Mesenchymal stem cell (in vitro differentiated cells and primary cell): Measurements from ENCODE around the gene SPPL3.

ENCODE experiments used
- DNase-seq: peaks from one replicate; pipeline ENCODE4 v3.0.0-alpha.2; 2013
- H2AFZ ChIP-seq: one replicate; pipeline ENCODE4 v1.6.1; 2013; ENCODE audit warnings: low read depth, mild to moderate bottlenecking, control low read depth, inconsistent platforms, low read length, moderate library complexity
- H2AK5ac ChIP-seq: 2 replicates; pipeline ENCODE4 v1.6.1; 2013; ENCODE audit warnings: low read length, moderate library complexity, mild to moderate bottlenecking, inconsistent platforms; ENCODE audit not compliant: severe bottlenecking
- H2BK120ac ChIP-seq: one replicate; pipeline ENCODE4 v1.6.1; 2013; ENCODE audit warnings: low read depth, mild to moderate bottlenecking, inconsistent platforms, low read length, moderate library complexity
- H2BK12ac ChIP-seq, 2 experiments: one replicate each; pipeline ENCODE4 v1.6.1; 2013; ENCODE audit warnings: inconsistent platforms in 2 of 2, low read length in 2 of 2, mild to moderate bottlenecking in 2 of 2, moderate library complexity in 2 of 2, control low read depth in 1 of 2
- H2BK15ac ChIP-seq: one replicate; pipeline ENCODE4 v1.6.1; 2013; ENCODE audit warnings: mild to moderate bottlenecking, low read depth, inconsistent platforms; ENCODE audit not compliant: poor library complexity, severe bottlenecking
- H2BK5ac ChIP-seq: 2 replicates; pipeline ENCODE4 v1.6.1; 2013; ENCODE audit warnings: low read depth, mild to moderate bottlenecking, low read length, control low read depth, inconsistent platforms; ENCODE audit not compliant: poor library complexity, severe bottlenecking
- H3K14ac ChIP-seq, 2 experiments: one replicate each; pipeline ENCODE4 v1.6.1; 2013; ENCODE audit warnings: inconsistent platforms in 2 of 2, low read length in 2 of 2, control low read depth in 1 of 2, mild to moderate bottlenecking in 1 of 2, moderate library complexity in 1 of 2
- H3K18ac ChIP-seq, 2 experiments: one replicate each; pipeline ENCODE4 v1.6.1; 2013; ENCODE audit warnings: inconsistent platforms in 2 of 2, low read length in 2 of 2, control low read depth in 1 of 2, low read depth in 1 of 2, mild to moderate bottlenecking in 1 of 2
- H3K23ac ChIP-seq, 2 experiments: one replicate each; pipeline ENCODE4 v1.6.1; 2013; ENCODE audit warnings: inconsistent platforms in 2 of 2, low read length in 2 of 2, mild to moderate bottlenecking in 2 of 2, moderate library complexity in 2 of 2, control low read depth in 1 of 2
- H3K27ac ChIP-seq: 2 replicates; pipeline ENCODE4 v1.5.1; 2013; ENCODE audit warnings: mild to moderate bottlenecking, moderate library complexity, low read length, control low read depth, inconsistent platforms; ENCODE audit not compliant: poor library complexity, severe bottlenecking
- H3K27me3 ChIP-seq, 2 experiments: 2 replicates each; pipeline versions ENCODE4 v1.6.1 to v1.7.0; 2013; ENCODE audit warnings: low read length in 2 of 2, mild to moderate bottlenecking in 2 of 2, moderate library complexity in 2 of 2, control low read depth in 1 of 2, inconsistent platforms in 1 of 2; ENCODE audit not compliant: control insufficient read depth in 1 of 2, insufficient read depth in 1 of 2
- H3K36me3 ChIP-seq, 2 experiments: 2 replicates each; pipeline versions ENCODE4 v1.6.1 to v1.7.0; 2013; ENCODE audit warnings: low read length in 2 of 2, control low read depth in 1 of 2, inconsistent platforms in 1 of 2, low read depth in 1 of 2, mild to moderate bottlenecking in 1 of 2; ENCODE audit not compliant: insufficient read depth in 2 of 2, control insufficient read depth in 1 of 2
- H3K4ac ChIP-seq, 2 experiments: one replicate each; pipeline ENCODE4 v1.6.1; 2013; ENCODE audit warnings: inconsistent platforms in 2 of 2, low read length in 2 of 2, mild to moderate bottlenecking in 2 of 2, moderate library complexity in 2 of 2, control low read depth in 1 of 2, low read depth in 1 of 2
- H3K4me1 ChIP-seq: 2 replicates; pipeline ENCODE4 v1.6.1; 2013; ENCODE audit warnings: low read depth, low read length, control low read depth; ENCODE audit not compliant: control insufficient read depth, insufficient read depth
- H3K4me2 ChIP-seq: 2 replicates; pipeline ENCODE4 v1.6.1; 2013; ENCODE audit warnings: low read length, mild to moderate bottlenecking, inconsistent platforms; ENCODE audit not compliant: poor library complexity, severe bottlenecking
- H3K4me3 ChIP-seq, 2 experiments: 2 replicates each; pipeline versions ENCODE4 v1.5.1 to v1.7.0; 2013; ENCODE audit warnings: low read length in 2 of 2, mild to moderate bottlenecking in 2 of 2, control low read depth in 1 of 2, low read depth in 1 of 2; ENCODE audit not compliant: insufficient read depth in 1 of 2
- H3K79me1 ChIP-seq: replicated peaks from 2 replicates; pipeline ENCODE4 v1.6.1; 2013; ENCODE audit warnings: mild to moderate bottlenecking, control low read depth, low read length, inconsistent platforms; ENCODE audit not compliant: poor library complexity, severe bottlenecking
- H3K9ac ChIP-seq: 2 replicates; pipeline ENCODE4 v1.7.0; 2013; ENCODE audit warnings: mild to moderate bottlenecking, low read length, moderate library complexity
- H3K9me3 ChIP-seq: 2 replicates; pipeline ENCODE4 v1.7.0; 2013; ENCODE audit warnings: mild to moderate bottlenecking, low read length; ENCODE audit not compliant: control insufficient read depth
- H4K8ac ChIP-seq: one replicate; pipeline ENCODE4 v1.6.1; 2013; ENCODE audit warnings: inconsistent platforms, mild to moderate bottlenecking, low read length, moderate library complexity
- H4K91ac ChIP-seq: one replicate; pipeline ENCODE4 v1.6.1; 2013; ENCODE audit warnings: mild to moderate bottlenecking, low read length, inconsistent platforms
- WGBS: methylation state at CpG from one replicate; pipeline ENCODE4 v1.1.7; 2013; ENCODE audit warnings: mixed read lengths; 5-methylcytosine and 5-hydroxymethylcytosine counted together

SPPL3 gene

DNA sequence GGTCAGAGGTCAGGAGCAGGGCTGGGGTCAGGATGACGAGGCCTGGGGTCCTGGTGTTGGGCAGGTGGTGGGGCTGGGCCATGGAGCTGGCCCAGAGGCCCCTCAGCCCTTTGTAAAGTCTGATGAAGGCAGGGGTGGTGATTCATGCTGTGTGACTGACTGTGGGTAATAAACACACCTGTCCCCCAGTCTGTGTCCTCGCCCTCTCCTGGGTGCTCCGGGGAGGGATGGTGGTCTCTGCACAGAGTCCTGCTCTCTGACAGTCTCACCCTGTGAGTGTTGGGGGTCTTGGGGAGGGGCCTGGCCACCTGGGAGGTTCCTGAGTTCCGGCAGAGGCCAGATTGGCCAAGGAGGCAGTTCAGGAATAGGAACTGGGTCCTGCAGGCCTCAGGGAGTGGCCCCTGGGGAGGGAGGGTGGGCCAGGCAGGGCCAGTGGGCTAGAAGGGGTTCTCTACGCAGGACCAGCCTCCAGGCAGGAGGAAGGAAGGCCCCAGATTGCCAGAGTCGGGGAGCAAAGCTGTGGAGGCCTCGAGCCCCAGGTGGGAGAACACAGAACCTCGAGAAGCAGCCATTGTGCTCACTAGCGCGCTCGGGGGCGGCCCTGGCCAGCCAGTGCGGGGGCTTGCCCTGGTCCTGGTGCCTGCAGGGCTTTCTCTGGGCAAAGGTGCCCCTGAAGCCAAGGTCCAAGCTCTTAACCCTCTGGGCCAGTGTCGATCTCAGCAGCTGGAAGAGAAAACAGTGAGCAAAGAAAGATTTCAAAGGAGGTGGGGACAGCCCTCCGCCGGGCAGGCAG, 164.1 kb downstream of the SPPL3 start:
- Histone ChIP-seq H3K18ac (no peak overlapping the region), H2BK120ac (no peak overlapping the region), H3K9ac (no peak overlapping the region), H4K91ac (no peak overlapping the region), H3K4me2 (no peak overlapping the region), H3K4me3 (no peak overlapping the region), H3K9me3 (no peaks in the 10 kb centered on the region), H2AK5ac (no peak overlapping the region), H2AFZ (no peak overlapping the region), H3K14ac (no peak overlapping the region), H2BK5ac (no peak overlapping the region), H2BK12ac (no peak overlapping the region), H3K79me1 (no peaks in the 10 kb centered on the region), H4K8ac (no peak overlapping the region), H2BK15ac (no peak overlapping the region), H3K4ac (no peak overlapping the region), H3K4me1 (no peaks in the 10 kb centered on the region), H3K27ac (no peak overlapping the region), H3K36me3 (peaks cover 0 to 21% of the 10 kb centered on the region in 2 experiments), H3K27me3 (no peaks in the 10 kb centered on the region), H3K23ac (no peak overlapping the region)
- DNase-seq = no peak
- 91% methylated on average over 16 of the region's 16 CpGs for WGBS

DNA sequence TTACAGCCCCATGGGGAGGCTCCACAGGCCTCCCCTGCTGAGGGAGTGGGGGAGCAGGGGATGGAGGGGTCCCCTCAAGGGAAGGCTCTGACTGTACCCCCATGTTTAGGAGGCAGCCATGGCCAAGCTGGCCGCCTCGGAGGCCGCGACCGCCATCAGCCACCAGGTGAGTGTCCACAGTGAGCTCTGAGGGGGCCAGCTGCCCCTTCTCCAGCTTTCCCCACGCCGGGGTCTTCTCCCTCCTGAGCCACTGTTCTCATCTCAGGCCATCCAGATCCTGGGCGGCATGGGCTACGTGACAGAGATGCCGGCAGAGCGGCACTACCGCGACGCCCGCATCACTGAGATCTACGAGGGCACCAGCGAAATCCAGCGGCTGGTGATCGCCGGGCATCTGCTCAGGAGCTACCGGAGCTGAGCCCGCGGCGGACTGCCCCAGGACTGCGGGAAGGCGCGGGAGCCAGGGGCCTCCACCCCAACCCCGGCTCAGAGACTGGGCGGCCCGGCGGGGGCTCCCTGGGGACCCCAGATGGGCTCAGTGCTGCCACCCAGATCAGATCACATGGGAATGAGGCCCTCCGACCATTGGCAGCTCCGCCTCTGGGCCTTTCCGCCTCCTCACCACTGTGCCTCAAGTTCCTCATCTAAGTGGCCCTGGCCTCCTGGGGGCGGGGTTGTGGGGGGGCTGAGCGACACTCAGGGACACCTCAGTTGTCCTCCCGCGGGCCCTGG, 165.0 kb downstream of the SPPL3 start:
- no peak overlapping the region for H2BK5ac ChIP-seq
- no peak overlapping the region for H3K4me2 ChIP-seq
- no peak overlapping the region for H2BK12ac ChIP-seq
- H3K36me3 ChIP-seq = peaks cover 0 to 23% of the 10 kb centered on the region in 2 experiments
- no peak overlapping the region for H3K9ac ChIP-seq
- 95% methylated on average over 38 of the region's 38 CpGs for WGBS
- H3K23ac ChIP-seq = no peak overlapping the region
- H3K14ac ChIP-seq = no peak overlapping the region
- no peak overlapping the region for H3K27ac ChIP-seq
- H2AFZ ChIP-seq = no peak overlapping the region
- H2BK120ac ChIP-seq = no peak overlapping the region
- H2BK15ac ChIP-seq = no peak overlapping the region
- H3K4ac ChIP-seq = no peak overlapping the region
- no peak for DNase-seq
- no peaks in the 10 kb centered on the region for H3K79me1 ChIP-seq
- no peaks in the 10 kb centered on the region for H3K4me1 ChIP-seq
- H3K4me3 ChIP-seq = no peak overlapping the region
- H3K27me3 ChIP-seq = no peaks in the 10 kb centered on the region
- H3K18ac ChIP-seq = no peak overlapping the region
- no peaks in the 10 kb centered on the region for H3K9me3 ChIP-seq
- H4K91ac ChIP-seq = no peak overlapping the region
- H4K8ac ChIP-seq = no peak overlapping the region
- no peak overlapping the region for H2AK5ac ChIP-seq

DNA sequence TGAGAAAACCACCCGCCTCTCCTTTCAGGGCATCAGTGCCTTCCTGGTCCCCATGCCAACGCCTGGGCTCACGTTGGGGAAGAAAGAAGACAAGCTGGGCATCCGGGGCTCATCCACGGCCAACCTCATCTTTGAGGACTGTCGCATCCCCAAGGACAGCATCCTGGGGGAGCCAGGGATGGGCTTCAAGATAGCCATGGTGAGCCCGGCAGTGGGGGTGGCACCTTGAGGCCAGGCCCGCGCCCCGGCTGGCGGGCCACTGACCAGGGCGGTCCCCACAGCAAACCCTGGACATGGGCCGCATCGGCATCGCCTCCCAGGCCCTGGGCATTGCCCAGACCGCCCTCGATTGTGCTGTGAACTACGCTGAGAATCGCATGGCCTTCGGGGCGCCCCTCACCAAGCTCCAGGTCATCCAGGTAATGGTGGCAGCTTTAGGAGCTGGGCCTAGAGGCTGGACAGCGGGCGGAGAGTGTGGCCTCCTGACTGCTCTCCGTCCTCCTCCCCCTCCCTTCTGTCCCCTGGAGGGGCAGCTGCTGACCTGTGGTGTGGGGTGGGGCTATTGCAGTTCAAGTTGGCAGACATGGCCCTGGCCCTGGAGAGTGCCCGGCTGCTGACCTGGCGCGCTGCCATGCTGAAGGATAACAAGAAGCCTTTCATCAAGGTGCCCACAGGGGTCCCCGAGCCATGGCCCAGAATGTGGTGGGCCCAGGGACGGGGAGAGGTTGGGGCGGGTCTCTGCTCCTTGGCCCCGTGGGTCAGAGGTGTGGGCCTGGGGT, 165.7 kb downstream of the SPPL3 start:
- WGBS = 94% methylated on average over 30 of the region's 31 CpGs
- Histone ChIP-seq H3K4me1 (no peaks in the 10 kb centered on the region), H3K23ac (no peak overlapping the region), H3K79me1 (no peaks in the 10 kb centered on the region), H3K18ac (no peak overlapping the region), H3K4me3 (no peak overlapping the region), H3K9me3 (no peaks in the 10 kb centered on the region), H2BK120ac (no peak overlapping the region), H2AFZ (no peak overlapping the region), H3K27ac (no peak overlapping the region), H3K9ac (no peak overlapping the region), H4K91ac (peak overlapping the region; percentile 10), H2AK5ac (no peak overlapping the region), H2BK5ac (no peak overlapping the region), H3K14ac (no peak overlapping the region), H4K8ac (no peak overlapping the region), H2BK15ac (no peak overlapping the region), H3K27me3 (no peaks in the 10 kb centered on the region), H3K4me2 (no peak overlapping the region), H2BK12ac (no peak overlapping the region), H3K4ac (no peak overlapping the region), H3K36me3 (peaks cover 0 to 27% of the 10 kb centered on the region in 2 experiments)
- DNase-seq = no peak
